ENCODE results near the gene SAP30L. TPM values are rescaled to one million over a fixed set of nuclear protein-coding genes. Genes with fewer than 3 reads are reported as not detected.

Gene SAP30L
- polyA plus RNA-seq, 4 donors: 16.7 to 52.8 (median 35.8) TPM

DNA sequence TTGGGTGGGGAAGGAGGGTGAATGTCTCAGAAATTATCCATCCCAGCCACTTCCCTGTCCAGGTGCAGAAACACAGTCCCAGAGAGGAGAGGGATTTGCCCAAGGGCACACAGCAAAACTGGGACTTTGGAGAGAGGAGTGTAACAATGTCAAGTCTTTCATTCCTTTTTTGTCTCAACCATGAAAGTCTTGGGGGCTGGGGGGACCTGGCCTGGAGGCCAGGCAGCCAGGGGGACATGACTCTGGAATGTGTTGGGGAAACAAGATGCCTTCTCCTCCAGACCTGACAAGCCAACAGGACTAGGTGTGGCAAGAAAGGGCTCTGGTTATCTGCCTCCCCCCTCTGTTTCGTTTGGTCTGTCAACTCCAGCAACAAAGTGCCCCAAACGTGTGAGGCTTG lies 46.1 kb downstream of the SAP30L start:
- H3K9me3 ChIP-seq (ENCODE audit: control insufficient read depth in 2 of 2, insufficient read depth in 1 of 2, low read depth in 1 of 2, low read length in 1 of 2): no peaks in the 10 kb centered on the region
- no peaks in the 10 kb centered on the region for H3K4me1 ChIP-seq (ENCODE audit: control insufficient read depth in 3 of 3, insufficient read depth in 2 of 3, low read depth in 1 of 3, low read length in 2 of 3)
- FAIRE-seq (no peak), DNase-seq (no peak)
- no peak overlapping the region for H3K4me3 ChIP-seq (ENCODE audit: low read depth in 1 of 3, low read length in 3 of 3)
- no peak overlapping the region for H3K27ac ChIP-seq (ENCODE audit: low read depth in 1 of 3, low read length in 2 of 3)
- H3K36me3 ChIP-seq (ENCODE audit: control insufficient read depth in 3 of 3, insufficient read depth in 2 of 3, low read depth in 1 of 3, low read length in 3 of 3): no peaks in the 10 kb centered on the region
- H3K27me3 ChIP-seq (ENCODE audit: control insufficient read depth in 3 of 3, insufficient read depth in 3 of 3, low read length in 3 of 3): peaks cover 3 to 48% (median 9%) of the 10 kb centered on the region in 3 donors
- 13 to 68% (median 53%) methylated on average over 2 of the region's 2 CpGs for WGBS, 3 donors

DNA sequence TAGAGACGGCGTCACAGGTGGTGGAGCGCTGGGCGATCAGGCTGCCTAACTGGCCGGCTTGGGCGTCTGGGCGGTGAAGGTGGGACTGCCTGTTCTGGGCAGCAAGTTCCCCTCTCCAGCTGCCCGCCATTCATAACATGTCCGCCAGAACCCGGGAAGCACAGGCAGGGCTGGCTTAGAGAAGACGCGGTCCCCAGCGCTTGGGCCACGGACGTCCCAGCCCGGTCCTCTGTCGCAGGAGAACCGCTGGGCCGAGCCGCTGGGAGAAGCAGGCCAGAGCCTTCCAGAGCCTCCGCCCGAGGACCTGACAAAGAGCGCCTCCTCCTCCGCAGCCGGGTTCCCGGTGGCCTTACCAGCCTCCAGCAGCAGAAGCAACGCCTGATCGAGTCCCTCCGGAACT lies 47.5 kb downstream of the SAP30L start:
- WGBS, 3 donors: 49 to 64% (median 62%) methylated on average over 26 to 29 of the region's 29 CpGs
- no peak for FAIRE-seq

DNA sequence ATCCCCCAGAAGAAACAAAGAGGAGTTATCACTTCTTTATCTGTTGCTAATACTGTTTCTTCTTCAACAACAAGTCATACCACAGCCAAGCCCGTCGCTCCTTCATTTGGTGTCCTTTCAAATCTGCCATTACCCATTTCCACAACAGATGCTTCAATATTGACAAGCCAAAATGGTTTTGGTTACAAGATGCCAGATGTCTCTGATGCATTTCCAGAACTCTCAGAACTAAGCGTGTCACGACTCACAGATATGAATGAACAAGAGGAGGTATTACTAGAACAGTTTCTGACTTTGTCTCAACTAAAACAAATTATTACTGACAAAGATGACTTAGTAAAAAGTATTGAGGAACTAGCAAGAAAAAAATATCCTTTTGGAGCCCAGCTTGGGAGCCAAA lies 48.2 kb downstream of the SAP30L start:
- Histone ChIP-seq H3K27me3 (ENCODE audit: control insufficient read depth in 3 of 3, insufficient read depth in 3 of 3, low read length in 3 of 3) (peaks cover 3 to 47% (median 4%) of the 10 kb centered on the region in 3 donors), H3K4me3 (ENCODE audit: low read depth in 1 of 3, low read length in 3 of 3) (no peak overlapping the region), H3K27ac (ENCODE audit: low read depth in 1 of 3, low read length in 2 of 3) (no peak overlapping the region), H3K9me3 (ENCODE audit: control insufficient read depth in 2 of 2, insufficient read depth in 1 of 2, low read depth in 1 of 2, low read length in 1 of 2) (no peaks in the 10 kb centered on the region), H3K36me3 (ENCODE audit: control insufficient read depth in 3 of 3, insufficient read depth in 2 of 3, low read depth in 1 of 3, low read length in 3 of 3) (no peaks in the 10 kb centered on the region), H3K4me1 (ENCODE audit: control insufficient read depth in 3 of 3, insufficient read depth in 2 of 3, low read depth in 1 of 3, low read length in 2 of 3) (no peaks in the 10 kb centered on the region)
- DNase-seq: no peak
- FAIRE-seq: no peak
- WGBS, 3 donors: 71 to 87% (median 74%) methylated on average over 4 of the region's 4 CpGs

More for the DNA sequence above, 47.5 kb downstream of the SAP30L start:
- Histone ChIP-seq H3K27ac (ENCODE audit: low read depth in 1 of 3, low read length in 2 of 3) (no peak overlapping the region), H3K9me3 (ENCODE audit: control insufficient read depth in 2 of 2, insufficient read depth in 1 of 2, low read depth in 1 of 2, low read length in 1 of 2) (no peaks in the 10 kb centered on the region), H3K36me3 (ENCODE audit: control insufficient read depth in 3 of 3, insufficient read depth in 2 of 3, low read depth in 1 of 3, low read length in 3 of 3) (no peaks in the 10 kb centered on the region), H3K4me1 (ENCODE audit: control insufficient read depth in 3 of 3, insufficient read depth in 2 of 3, low read depth in 1 of 3, low read length in 2 of 3) (no peaks in the 10 kb centered on the region), H3K27me3 (ENCODE audit: control insufficient read depth in 3 of 3, insufficient read depth in 3 of 3, low read length in 3 of 3) (peaks cover 3 to 47% (median 4%) of the 10 kb centered on the region in 3 donors), H3K4me3 (ENCODE audit: low read depth in 1 of 3, low read length in 3 of 3) (no peak overlapping the region)
- DNase-seq: no peak

DNA sequence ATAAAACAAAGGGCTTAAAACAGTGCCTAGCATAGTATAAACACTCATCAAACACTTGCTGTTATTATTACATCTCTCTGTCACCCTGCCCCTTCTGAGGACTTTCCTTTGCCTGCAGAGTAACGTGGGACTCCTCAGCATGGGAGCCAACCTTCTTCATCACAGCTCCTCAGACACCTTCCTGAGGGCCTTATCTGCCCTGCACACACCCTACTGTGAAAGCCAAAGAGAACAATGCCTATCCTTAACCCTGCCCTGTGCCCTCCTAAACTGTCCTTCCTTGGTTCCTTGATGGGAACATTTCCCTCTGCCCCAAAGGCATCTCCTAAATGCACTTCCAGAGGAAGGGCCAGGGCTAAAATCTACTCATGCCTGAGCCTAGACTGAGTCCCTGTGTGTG lies 52.8 kb downstream of the SAP30L start:
- FAIRE-seq (no peak), DNase-seq (no peak)
- H3K27me3 ChIP-seq (ENCODE audit: control insufficient read depth in 3 of 3, insufficient read depth in 3 of 3, low read length in 3 of 3): peaks cover 0 to 39% (median 3%) of the 10 kb centered on the region in 3 donors
- H3K36me3 ChIP-seq (ENCODE audit: control insufficient read depth in 3 of 3, insufficient read depth in 2 of 3, low read depth in 1 of 3, low read length in 3 of 3): no peaks in the 10 kb centered on the region
- H3K9me3 ChIP-seq (ENCODE audit: control insufficient read depth in 2 of 2, insufficient read depth in 1 of 2, low read depth in 1 of 2, low read length in 1 of 2): no peaks in the 10 kb centered on the region
- 47 to 62% (median 50%) methylated on average over 1 of the region's 1 CpG for WGBS, 3 donors
- H3K4me1 ChIP-seq (ENCODE audit: control insufficient read depth in 3 of 3, insufficient read depth in 2 of 3, low read depth in 1 of 3, low read length in 2 of 3): no peaks in the 10 kb centered on the region
- H3K4me3 ChIP-seq (ENCODE audit: low read depth in 1 of 3, low read length in 3 of 3): no peak overlapping the region
- H3K27ac ChIP-seq (ENCODE audit: low read depth in 1 of 3, low read length in 2 of 3): no peak overlapping the region

DNA sequence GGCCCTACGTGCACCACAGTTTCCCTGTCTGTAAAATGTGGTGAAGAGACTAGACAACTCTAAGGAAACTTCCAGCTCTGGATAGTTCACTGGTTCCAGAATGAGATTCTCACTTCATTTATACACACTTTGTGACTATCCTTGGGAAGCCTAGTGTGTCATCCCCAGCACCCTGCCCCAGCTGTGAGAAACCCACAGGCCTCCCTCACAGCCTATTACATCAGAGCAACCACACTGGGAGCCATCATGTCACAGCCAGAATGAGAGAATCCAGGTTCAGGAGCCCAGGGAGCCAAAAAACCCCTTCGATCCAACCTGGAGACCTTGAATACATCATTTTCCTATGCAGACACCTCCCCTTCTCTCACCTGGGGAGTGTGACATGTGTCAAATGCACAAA lies 53.2 kb downstream of the SAP30L start:
- Histone ChIP-seq H3K36me3 (ENCODE audit: control insufficient read depth in 3 of 3, insufficient read depth in 2 of 3, low read depth in 1 of 3, low read length in 3 of 3) (no peaks in the 10 kb centered on the region), H3K9me3 (ENCODE audit: control insufficient read depth in 2 of 2, insufficient read depth in 1 of 2, low read depth in 1 of 2, low read length in 1 of 2) (no peaks in the 10 kb centered on the region), H3K4me3 (ENCODE audit: low read depth in 1 of 3, low read length in 3 of 3) (no peak overlapping the region), H3K4me1 (ENCODE audit: control insufficient read depth in 3 of 3, insufficient read depth in 2 of 3, low read depth in 1 of 3, low read length in 2 of 3) (no peaks in the 10 kb centered on the region), H3K27me3 (ENCODE audit: control insufficient read depth in 3 of 3, insufficient read depth in 3 of 3, low read length in 3 of 3) (peaks cover 0 to 36% (median 3%) of the 10 kb centered on the region in 3 donors), H3K27ac (ENCODE audit: low read depth in 1 of 3, low read length in 2 of 3) (no peak overlapping the region)
- no peak for FAIRE-seq
- 86 to 89% (median 88%) methylated on average over 2 of the region's 2 CpGs for WGBS, 3 donors
- no peak for DNase-seq

DNA sequence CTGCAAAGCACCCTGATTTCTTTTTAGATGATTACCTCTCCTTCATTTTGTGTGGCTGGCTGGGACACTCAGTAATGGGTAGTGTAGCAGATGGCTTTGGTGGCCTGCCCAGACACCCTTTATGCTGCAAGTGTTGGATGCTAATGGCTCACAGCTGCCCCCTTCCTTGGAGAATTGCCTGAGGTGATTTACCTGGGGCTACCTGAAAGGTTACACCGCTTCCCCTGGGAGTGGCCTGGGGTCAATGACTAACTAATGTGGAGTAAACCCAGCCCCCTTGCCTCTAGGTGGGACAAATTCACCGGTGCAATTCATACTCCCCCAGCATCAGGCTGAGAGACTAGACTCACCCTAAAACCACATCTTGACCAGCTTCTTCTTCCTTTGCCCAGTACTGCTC lies 55.8 kb downstream of the SAP30L start:
- H3K27ac ChIP-seq (ENCODE audit: low read depth in 1 of 3, low read length in 2 of 3): no peak overlapping the region
- peaks cover 0 to 29% (median 6%) of the 10 kb centered on the region in 3 donors for H3K27me3 ChIP-seq (ENCODE audit: control insufficient read depth in 3 of 3, insufficient read depth in 3 of 3, low read length in 3 of 3)
- no peak overlapping the region for H3K4me3 ChIP-seq (ENCODE audit: low read depth in 1 of 3, low read length in 3 of 3)
- DNase-seq (no peak), FAIRE-seq (no peak)
- WGBS, 3 donors: 19 to 42% (median 27%) methylated on average over 2 of the region's 2 CpGs
- no peaks in the 10 kb centered on the region for H3K9me3 ChIP-seq (ENCODE audit: control insufficient read depth in 2 of 2, insufficient read depth in 1 of 2, low read depth in 1 of 2, low read length in 1 of 2)
- H3K36me3 ChIP-seq (ENCODE audit: control insufficient read depth in 3 of 3, insufficient read depth in 2 of 3, low read depth in 1 of 3, low read length in 3 of 3): no peaks in the 10 kb centered on the region
- H3K4me1 ChIP-seq (ENCODE audit: control insufficient read depth in 3 of 3, insufficient read depth in 2 of 3, low read depth in 1 of 3, low read length in 2 of 3): no peaks in the 10 kb centered on the region

DNA sequence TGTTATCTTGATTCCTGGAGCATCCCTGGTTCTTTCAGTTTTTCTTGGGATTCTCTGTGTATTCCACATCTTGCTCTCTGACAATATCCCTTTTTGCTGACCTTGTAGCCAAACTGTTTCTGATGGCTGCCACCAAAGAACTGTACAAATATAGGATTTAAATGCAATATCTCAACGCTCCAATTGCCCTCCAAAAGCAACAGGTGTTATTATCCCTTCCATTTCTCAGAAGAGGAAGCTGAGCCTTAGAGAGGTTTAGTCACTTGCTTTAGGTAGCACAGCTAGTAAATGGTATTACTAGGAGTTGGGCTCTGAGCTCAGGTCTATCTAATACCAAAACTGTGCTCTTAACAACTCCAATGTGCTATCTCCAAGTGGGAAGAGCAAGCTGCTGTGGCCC lies 56.4 kb downstream of the SAP30L start:
- FAIRE-seq (no peak), DNase-seq (no peak)
- Histone ChIP-seq H3K9me3 (ENCODE audit: control insufficient read depth in 2 of 2, insufficient read depth in 1 of 2, low read depth in 1 of 2, low read length in 1 of 2) (no peaks in the 10 kb centered on the region), H3K27ac (ENCODE audit: low read depth in 1 of 3, low read length in 2 of 3) (no peak overlapping the region), H3K36me3 (ENCODE audit: control insufficient read depth in 3 of 3, insufficient read depth in 2 of 3, low read depth in 1 of 3, low read length in 3 of 3) (no peaks in the 10 kb centered on the region), H3K4me1 (ENCODE audit: control insufficient read depth in 3 of 3, insufficient read depth in 2 of 3, low read depth in 1 of 3, low read length in 2 of 3) (no peaks in the 10 kb centered on the region), H3K4me3 (ENCODE audit: low read depth in 1 of 3, low read length in 3 of 3) (no peak overlapping the region), H3K27me3 (ENCODE audit: control insufficient read depth in 3 of 3, insufficient read depth in 3 of 3, low read length in 3 of 3) (peaks cover 0 to 33% (median 6%) of the 10 kb centered on the region in 3 donors)
- WGBS, 3 donors: 70 to 94% (median 89%) methylated on average over 1 of the region's 1 CpG

DNA sequence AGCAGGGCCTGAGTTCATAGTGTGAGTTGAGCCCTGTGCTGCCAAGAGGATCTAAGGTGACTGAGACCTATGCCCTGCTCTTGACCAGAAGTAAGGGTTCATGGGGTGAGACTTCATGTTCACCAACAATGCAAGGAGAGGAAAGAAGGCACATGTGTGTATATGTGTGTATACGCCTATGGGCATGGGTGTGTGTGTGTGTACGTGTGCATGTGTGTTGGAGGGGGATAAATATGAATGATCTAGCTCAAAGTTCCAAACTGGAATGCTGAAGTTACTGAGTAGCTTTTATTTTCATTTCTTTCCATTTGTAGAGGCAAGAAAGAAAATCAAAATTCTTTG lies 57.9 kb downstream of the SAP30L start:
- Histone ChIP-seq H3K36me3 (ENCODE audit: control insufficient read depth in 3 of 3, insufficient read depth in 2 of 3, low read depth in 1 of 3, low read length in 3 of 3) (no peaks in the 10 kb centered on the region), H3K27ac (ENCODE audit: low read depth in 1 of 3, low read length in 2 of 3) (no peak overlapping the region), H3K4me3 (ENCODE audit: low read depth in 1 of 3, low read length in 3 of 3) (no peak overlapping the region), H3K9me3 (ENCODE audit: control insufficient read depth in 2 of 2, insufficient read depth in 1 of 2, low read depth in 1 of 2, low read length in 1 of 2) (no peaks in the 10 kb centered on the region), H3K27me3 (ENCODE audit: control insufficient read depth in 3 of 3, insufficient read depth in 3 of 3, low read length in 3 of 3) (peaks cover 0 to 34% (median 6%) of the 10 kb centered on the region in 3 donors), H3K4me1 (ENCODE audit: control insufficient read depth in 3 of 3, insufficient read depth in 2 of 3, low read depth in 1 of 3, low read length in 2 of 3) (no peaks in the 10 kb centered on the region)
- FAIRE-seq: no peak
- 90 to 93% (median 92%) methylated on average over 2 of the region's 2 CpGs for WGBS, 3 donors
- DNase-seq: no peak

DNA sequence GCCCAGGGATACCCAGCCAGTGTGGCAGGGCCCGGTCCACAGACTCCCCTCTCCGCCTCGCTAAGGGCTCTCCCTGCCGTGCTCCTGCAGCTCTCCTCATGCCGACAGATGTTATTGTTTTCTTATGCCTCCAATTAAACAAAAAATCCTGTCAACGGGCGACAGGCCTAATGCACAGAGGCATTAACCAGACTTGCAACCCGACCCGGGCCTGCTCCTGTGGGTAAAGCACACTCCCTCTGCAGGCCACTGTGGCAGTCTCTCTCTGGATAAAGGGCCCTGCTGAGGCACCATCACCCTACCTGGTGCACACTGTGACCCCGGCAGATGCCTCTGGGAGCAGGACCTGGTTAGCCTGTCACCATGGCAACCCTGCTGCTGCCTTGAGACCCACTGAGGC lies 59.8 kb downstream of the SAP30L start:
- WGBS, 3 donors: 66 to 79% (median 68%) methylated on average over 10 of the region's 10 CpGs
- DNase-seq: no peak
- Histone ChIP-seq H3K36me3 (ENCODE audit: control insufficient read depth in 3 of 3, insufficient read depth in 2 of 3, low read depth in 1 of 3, low read length in 3 of 3) (no peaks in the 10 kb centered on the region), H3K9me3 (ENCODE audit: control insufficient read depth in 2 of 2, insufficient read depth in 1 of 2, low read depth in 1 of 2, low read length in 1 of 2) (no peaks in the 10 kb centered on the region), H3K27me3 (ENCODE audit: control insufficient read depth in 3 of 3, insufficient read depth in 3 of 3, low read length in 3 of 3) (peaks cover 0 to 32% (median 6%) of the 10 kb centered on the region in 3 donors), H3K4me1 (ENCODE audit: control insufficient read depth in 3 of 3, insufficient read depth in 2 of 3, low read depth in 1 of 3, low read length in 2 of 3) (no peaks in the 10 kb centered on the region), H3K27ac (ENCODE audit: low read depth in 1 of 3, low read length in 2 of 3) (no peak overlapping the region), H3K4me3 (ENCODE audit: low read depth in 1 of 3, low read length in 3 of 3) (no peak overlapping the region)
- no peak for FAIRE-seq

Measured in small intestine (tissue), 7 donors.